ENCODE results near the gene PCSK5.
"Not testable (repeated sequence)": the region's sequence is repeated elsewhere in the genome, so short reads cannot be mapped to it uniquely, and the experiment has no call there.

Gene PCSK5

DNA sequence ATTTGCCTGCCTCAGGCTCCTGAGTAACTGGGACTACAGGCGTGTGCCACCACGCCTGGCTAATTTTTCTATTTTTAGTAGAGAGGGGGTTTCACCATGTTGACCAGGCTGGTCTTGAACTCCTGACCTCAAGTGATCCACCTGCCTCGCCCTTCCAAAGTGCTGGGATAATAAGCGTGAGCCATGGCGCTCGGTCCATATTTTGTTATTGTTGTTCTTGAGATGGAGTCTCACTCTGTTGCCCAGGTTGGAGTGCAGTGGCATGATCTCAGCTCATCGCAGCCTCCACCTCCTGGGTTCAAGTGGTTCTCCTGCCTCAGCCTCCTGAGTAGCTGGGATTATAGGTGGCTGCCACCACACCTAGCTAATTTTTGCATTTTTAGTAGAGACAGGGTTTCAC, 433.6 kb downstream of the PCSK5 start:
- not testable (repeated sequence) for DNase-seq

DNA sequence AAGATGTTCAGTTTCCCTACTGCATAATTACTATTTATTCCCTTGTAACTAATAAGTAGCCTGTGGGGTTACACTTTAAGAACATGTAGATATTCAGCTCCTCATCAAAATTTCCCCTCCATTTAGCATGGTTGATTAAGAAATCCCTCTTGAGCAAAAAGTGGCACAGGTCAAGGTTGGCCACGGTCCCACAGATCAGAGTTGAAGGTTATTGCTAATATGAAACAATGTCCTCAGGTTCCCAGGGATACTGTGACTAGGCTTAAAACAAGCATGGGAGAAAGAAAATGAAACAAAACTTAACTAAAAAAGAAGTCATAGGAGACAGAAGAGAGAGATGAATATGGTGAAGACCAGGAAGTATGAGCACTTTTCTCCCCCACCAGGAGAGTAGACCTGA, 439.6 kb downstream of the PCSK5 start:
- no peak for DNase-seq

DNA sequence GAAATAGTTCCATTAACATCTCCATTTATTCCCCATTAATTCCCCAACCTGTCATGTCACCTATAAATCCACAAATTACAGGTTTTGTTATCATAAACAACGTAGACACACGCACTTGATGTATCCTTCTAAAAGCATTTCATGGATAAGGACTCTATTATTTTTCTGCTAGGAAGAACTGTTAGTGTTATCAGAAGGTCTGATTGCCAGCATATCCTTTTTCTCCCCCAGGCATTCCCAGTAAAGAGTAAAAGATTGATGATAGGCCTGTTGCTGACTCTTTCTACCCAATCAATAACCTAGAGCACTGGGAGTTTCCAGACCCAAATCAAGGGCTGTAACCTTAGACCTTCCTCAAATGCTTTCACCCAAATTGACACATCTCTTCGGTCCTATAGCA, 442.9 kb downstream of the PCSK5 start:
- no peak for DNase-seq

GRCh38 chr9:76333964-76334363, 443.5 kb downstream of the PCSK5 start:
- no peak for DNase-seq

GRCh38 chr9:76336027-76336426, 445.6 kb downstream of the PCSK5 start:
- DNase-seq = no peak

- no peak for DNase-seq
These were observed 447.9 kb downstream of the PCSK5 start for GRCh38 chr9:76338418-76338817.

DNA sequence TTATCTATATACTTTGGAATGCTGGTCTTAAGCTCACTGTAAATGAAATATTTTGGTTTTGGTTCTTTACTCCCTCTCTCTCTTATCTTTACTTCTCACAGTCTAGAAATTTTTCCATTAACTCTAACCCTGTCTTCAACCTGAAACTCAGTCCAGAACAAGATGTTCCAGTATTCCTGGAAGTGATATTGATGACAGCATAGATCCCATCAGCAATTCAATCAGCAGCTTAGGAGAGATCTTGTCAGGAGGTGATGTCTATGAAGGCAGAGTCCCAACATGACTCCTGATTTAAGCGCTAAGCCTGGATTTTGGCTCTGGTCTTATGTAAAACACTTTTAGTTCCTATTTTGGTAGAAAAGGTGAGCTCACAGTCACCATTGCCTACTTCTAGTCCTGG, 451.1 kb downstream of the PCSK5 start:
- DNase-seq = no peak

DNA sequence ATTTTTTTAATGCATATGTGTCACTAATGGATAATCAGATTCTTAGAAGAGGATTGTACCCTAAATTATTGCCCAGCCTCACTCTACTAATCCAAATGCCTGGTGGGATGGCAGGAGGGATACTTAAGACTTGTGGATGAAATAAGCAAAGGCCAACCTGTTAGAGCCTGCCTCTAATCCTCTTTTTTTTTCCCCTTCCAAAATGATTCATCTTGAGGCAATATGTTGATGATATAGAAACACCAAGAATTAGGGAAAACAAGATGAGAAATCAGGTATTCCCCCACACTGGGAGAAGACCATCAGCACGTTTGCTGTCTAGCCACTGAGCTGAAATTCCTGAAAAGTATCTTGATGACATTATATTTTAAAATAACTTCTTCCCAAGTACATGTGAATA, 451.7 kb downstream of the PCSK5 start:
- DNase-seq = no peak

DNA sequence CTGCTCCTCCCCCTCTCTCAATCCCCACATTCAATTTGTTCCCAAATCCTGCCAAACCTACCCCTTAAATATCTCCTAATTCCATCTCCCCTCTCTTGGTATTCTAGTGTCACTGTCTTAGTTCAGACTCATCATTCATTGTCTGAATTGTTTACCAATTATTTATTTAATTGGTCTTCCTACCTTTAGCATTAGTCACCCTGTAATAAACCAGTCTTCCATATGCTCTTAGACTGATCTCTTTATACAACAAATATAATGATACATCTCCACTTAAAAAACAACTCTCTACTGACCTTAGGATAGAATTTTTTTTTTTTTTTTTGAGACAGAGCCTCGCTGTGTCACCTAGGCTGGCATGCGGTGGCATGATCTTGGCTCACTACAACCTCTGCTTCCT, 452.4 kb downstream of the PCSK5 start:
- no peak for DNase-seq

GRCh38 chr9:76349865-76350264, 459.4 kb downstream of the PCSK5 start:
- no peak for DNase-seq

DNA sequence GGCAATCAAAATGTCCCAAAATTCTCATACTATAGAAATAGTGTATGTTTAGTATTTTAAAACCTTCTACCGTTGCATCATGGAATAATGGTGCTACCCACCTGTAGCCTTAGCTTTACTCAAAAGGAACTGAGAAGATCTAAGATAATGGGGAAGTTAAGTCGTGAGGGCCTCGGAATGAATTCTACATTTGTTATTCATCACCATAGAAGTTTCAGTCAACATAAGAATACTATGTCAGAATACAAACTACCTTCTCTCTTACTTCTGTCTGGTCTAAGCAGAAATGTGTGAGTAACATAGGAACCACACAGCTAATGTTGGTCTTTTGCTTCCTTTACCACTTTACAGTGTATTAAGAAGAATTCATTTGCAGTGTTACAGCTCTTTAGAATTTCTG, 460.5 kb downstream of the PCSK5 start:
- DNase-seq = no peak

- DNase-seq = no peak
These were observed 461.6 kb downstream of the PCSK5 start for GRCh38 chr9:76352026-76352620.

- no peak for DNase-seq
These were observed 462.8 kb downstream of the PCSK5 start for GRCh38 chr9:76353280-76353679.

DNA sequence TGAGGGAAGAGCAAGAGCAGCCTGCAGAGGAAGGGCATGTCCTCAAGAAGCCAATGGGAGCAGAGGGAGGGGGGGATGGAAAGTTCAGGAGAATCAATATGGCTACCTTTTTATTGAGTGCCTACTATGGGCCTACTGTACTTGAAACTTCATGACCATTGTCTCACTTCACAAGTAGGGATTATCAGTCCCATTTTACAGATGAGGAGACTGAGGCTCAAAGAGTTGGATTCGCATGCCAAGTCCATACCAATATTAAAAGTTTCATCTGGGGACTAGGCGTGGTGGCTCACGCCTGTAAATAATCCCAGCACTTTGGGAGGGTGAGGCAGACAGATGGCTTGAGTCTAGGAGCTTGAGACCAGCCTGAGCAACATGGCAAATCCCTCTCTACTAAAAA, 463.7 kb downstream of the PCSK5 start:
- DNase-seq = no peak

DNA sequence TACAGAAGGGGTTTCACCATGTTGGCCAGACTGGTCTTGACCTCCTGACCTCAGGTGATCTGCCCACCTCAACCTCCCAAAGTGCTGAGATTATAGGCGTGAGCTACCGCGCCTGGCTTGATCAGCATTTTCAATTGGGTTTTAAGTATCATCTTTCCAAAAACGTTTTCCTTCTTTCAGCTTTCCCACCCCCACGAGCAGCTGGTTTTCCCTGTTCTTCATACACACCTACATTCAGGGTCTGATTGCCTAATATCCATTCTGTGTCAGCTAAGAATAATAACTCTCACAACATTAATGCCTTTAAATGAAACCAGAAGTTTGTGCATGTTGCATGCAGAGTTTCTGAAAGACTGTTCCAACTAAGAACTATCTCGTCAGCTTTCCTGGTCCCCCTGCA, 465.4 kb downstream of the PCSK5 start:
- DNase-seq = no peak

DNA sequence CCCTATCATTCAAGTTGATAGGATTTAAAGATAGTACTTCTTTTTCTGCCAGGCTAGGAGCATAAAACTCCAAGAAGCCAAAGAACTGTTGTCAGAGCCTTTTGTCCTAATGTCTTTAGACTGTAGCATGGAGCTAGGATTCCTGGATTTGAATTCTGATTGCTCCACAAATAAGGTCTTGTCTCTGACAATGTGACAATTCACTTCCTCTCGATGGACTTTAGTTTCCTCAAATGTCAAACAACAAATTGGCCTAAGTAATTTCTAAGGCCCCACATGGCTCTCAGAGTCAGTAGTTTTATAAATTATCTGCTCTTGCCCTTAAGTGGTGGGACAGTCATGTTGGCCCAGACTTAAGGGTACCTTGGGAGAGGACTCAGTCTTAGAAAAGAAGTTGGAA, 467.1 kb downstream of the PCSK5 start:
- DNase-seq = no peak

- no peak for DNase-seq
These were observed 468.3 kb downstream of the PCSK5 start for GRCh38 chr9:76358628-76359280.

- DNase-seq = no peak
These were observed 468.9 kb downstream of the PCSK5 start for GRCh38 chr9:76359365-76359764.

- no peak for DNase-seq
These were observed 469.3 kb downstream of the PCSK5 start for GRCh38 chr9:76359766-76360165.

DNA sequence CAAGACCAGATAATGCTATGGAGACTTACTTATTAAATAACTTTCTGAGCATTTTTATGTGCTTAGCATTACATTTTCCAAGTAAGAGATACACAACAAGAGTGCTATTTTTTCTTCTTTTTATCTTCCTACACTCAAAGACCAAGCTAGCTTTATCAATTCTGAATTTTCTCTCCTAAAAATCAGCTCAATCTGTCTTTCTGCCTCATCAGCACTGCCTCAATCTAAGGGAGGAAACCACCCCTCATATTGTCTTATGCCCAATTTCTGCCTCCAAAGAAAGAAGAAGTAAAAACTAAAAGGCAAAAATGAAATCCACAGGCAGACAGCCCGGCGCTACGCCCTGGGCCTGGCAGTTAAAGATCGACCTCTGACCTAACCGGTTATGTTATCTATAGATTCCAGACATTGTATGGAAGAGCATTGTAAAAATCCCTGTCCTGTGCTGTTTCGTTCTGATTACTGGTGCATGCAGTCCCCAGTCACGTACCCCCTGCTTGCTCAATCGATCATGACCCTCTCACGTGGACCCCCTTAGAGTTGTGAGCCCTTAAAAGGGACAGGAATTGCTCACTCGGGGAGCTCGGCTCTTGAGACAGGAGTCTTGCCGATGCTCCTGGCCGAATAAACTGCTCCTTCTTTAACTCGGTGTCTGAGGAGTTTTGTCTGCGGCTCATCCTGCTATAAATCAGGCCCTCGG, 472.0 kb downstream of the PCSK5 start:
- DNase-seq = not testable (repeated sequence)

- no peak for DNase-seq
These were observed 472.5 kb downstream of the PCSK5 start for GRCh38 chr9:76363032-76363395.

DNA sequence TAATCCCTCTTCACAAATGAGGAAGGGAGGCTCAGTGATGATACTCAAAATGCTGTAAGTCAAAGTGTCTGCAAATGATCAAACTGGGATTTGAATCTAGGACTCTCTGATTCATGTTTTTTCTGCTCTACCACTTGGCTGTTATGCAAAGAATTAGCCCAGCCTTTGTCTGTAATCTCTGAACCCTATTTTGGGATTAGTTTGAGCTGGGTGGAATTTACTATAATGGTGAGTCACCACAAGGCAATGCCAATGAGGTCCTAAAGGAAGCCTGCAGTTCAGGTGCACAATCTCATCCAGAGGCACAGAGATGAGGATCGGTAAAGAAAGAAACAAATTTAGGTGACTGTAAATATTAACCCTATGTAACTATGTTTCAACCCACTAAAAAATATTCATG, 474.6 kb downstream of the PCSK5 start:
- no peak for DNase-seq

- DNase-seq = peak; percentile 42
These were observed 475.8 kb downstream of the PCSK5 start for GRCh38 chr9:76366275-76366674.

DNA sequence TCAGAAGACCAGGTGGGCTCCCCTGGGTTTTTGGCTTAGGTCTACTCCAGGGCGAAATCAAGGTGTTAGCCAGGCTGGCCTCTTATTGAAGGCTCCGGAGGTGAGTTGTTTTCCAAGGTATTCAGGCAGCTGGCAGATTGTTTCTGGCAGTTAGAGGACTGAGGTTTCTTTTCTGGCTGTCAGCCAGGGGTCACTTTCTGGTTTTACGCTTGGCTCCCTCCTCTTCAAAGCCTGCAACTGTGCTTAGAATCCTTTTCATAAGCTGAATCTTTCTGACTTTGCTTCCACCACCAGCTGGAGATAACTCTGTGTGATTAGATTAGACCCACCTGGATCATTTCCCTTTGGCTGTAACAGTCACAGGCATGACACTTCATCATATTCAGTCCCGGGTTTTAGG, 479.1 kb downstream of the PCSK5 start:
- peak; percentile 97 for DNase-seq
